ENCODE results near the gene ZNF783.

- TF ChIP-seq CTCF (optimal IDR thresholded peaks at IDR 0.05 in 1 of 3, IDR thresholded peaks at IDR 0.05 in 1 of 3, conservative IDR thresholded peaks at IDR 0.05 in 1 of 3; ENCODE audit: extremely low read depth in 1 of 3, insufficient read depth in 2 of 3, low read length in 3 of 3) (no peak), EZH2 (IDR thresholded peaks at IDR 0.05; ENCODE audit: low read length) (no peak)
Measured at GRCh38 chr7:149255174-149255573, 6.8 kb upstream of the ZNF783 start.
